Neural progenitor cell (in vitro differentiated cells): ENCODE measurements around the gene SPAG6. TPM values are rescaled to one million over a fixed set of nuclear protein-coding genes. Genes with fewer than 3 reads are reported as not detected.
A peak's percentile ranks its signal among the peaks of the same experiment; 100 is the strongest.

Experiments used
- DNase-seq: peaks from one replicate; pipeline ENCODE4 v3.0.0-alpha.2; 2016; ENCODE audit warnings: low spot score
- H2AFZ ChIP-seq: fragments of 200-600 bp; sonication (generic); replicated peaks from 2 replicates; pipeline ENCODE4 v1.6.1; 2016; ENCODE audit warnings: antibody characterized with exemption
- H3F3A ChIP-seq: fragments of 200-600 bp; sonication (generic); 2 replicates; pipeline ENCODE4 v1.6.1; 2016; ENCODE audit warnings: antibody characterized with exemption, low read depth
- H3K27ac ChIP-seq: fragments of 200-600 bp; sonication (generic); 2 replicates; pipeline ENCODE4 v1.5.1; 2016; ENCODE audit warnings: mild to moderate bottlenecking
- H3K27me3 ChIP-seq: fragments of 200-600 bp; sonication (generic); 2 replicates; pipeline ENCODE4 v1.6.1; 2016; ENCODE audit warnings: mild to moderate bottlenecking, moderate library complexity
- H3K36me3 ChIP-seq: fragments of 200-600 bp; sonication (generic); 2 replicates; pipeline ENCODE4 v1.5.1; 2016
- H3K4me1 ChIP-seq: fragments of 200-600 bp; sonication (generic); 2 replicates; pipeline ENCODE4 v1.6.1; 2016; ENCODE audit warnings: mixed run types
- H3K4me2 ChIP-seq: fragments of 200-600 bp; sonication (generic); 2 replicates; pipeline ENCODE4 v1.6.1; 2016
- H3K4me3 ChIP-seq: fragments of 200-600 bp; sonication (generic); 2 replicates; pipeline ENCODE4 v1.5.1; 2016
- H3K79me2 ChIP-seq: fragments of 200-600 bp; sonication (generic); 2 replicates; pipeline ENCODE4 v1.6.1; 2016; ENCODE audit warnings: low read depth
- H3K9ac ChIP-seq: fragments of 200-600 bp; sonication (generic); 2 replicates; pipeline ENCODE4 v1.6.1; 2016
- H3K9me3 ChIP-seq: fragments of 200-600 bp; sonication (generic); 2 replicates; pipeline ENCODE4 v1.5.1; 2016; ENCODE audit warnings: low read depth
- H4K20me1 ChIP-seq: fragments of 200-600 bp; sonication (generic); 2 replicates; pipeline ENCODE4 v1.6.1; 2016; ENCODE audit warnings: low read depth
- H3K27ac Mint-ChIP-seq: 3 replicates; pipeline ENCODE4 v1.8.0; 2021; ENCODE audit warnings: mixed read lengths
- H3K27me3 Mint-ChIP-seq: 2 replicates; pipeline ENCODE4 v1.8.0; 2022; ENCODE audit warnings: low read depth, mild to moderate bottlenecking, inconsistent platforms, moderate library complexity, mixed read lengths; ENCODE audit not compliant: insufficient read depth
- H3K36me3 Mint-ChIP-seq: 3 replicates; pipeline ENCODE4 v1.8.0; 2021; ENCODE audit warnings: mixed read lengths
- H3K4me1 Mint-ChIP-seq: 3 replicates; pipeline ENCODE4 v1.8.0; 2021; ENCODE audit warnings: mixed read lengths
- H3K4me3 Mint-ChIP-seq: 3 replicates; pipeline ENCODE4 v1.8.0; 2021; ENCODE audit warnings: mild to moderate bottlenecking, moderate library complexity, mixed read lengths
- H3K9me3 Mint-ChIP-seq: 3 replicates; pipeline ENCODE4 v1.8.0; 2020; ENCODE audit warnings: mixed read lengths
- EZH2 ChIP-seq: fragments of 200-600 bp; sonication (generic); IDR thresholded peaks from 2 replicates; pipeline ENCODE4 v1.6.1; 2017; ENCODE audit warnings: antibody characterized with exemption, mild to moderate bottlenecking, moderate library complexity
- EZH2phosphoT487 ChIP-seq: fragments of 200-600 bp; sonication (generic); IDR thresholded peaks from 2 replicates; pipeline ENCODE4 v1.6.1; 2017; ENCODE audit warnings: antibody characterized with exemption
- total RNA-seq: library from RNA; depleted of rRNA; stranded (reverse); fragments of >200 nt; gene quantifications from 2 replicates; pipeline ENCODE4 v1.2.3, GENCODE V29; 2015; ENCODE audit warnings: low replicate concordance
- TF ChIP-seq, protein P1 (sequence below): fragments of 200-600 bp; sonication (generic); IDR thresholded peaks from 2 replicates; pipeline ENCODE4 v1.5.1; 2017; ENCODE audit warnings: antibody characterized with exemption, mild to moderate bottlenecking

SPAG6 gene
- total RNA-seq, 1 donor from 2014 or later, result 0.71 TPM

DNA sequence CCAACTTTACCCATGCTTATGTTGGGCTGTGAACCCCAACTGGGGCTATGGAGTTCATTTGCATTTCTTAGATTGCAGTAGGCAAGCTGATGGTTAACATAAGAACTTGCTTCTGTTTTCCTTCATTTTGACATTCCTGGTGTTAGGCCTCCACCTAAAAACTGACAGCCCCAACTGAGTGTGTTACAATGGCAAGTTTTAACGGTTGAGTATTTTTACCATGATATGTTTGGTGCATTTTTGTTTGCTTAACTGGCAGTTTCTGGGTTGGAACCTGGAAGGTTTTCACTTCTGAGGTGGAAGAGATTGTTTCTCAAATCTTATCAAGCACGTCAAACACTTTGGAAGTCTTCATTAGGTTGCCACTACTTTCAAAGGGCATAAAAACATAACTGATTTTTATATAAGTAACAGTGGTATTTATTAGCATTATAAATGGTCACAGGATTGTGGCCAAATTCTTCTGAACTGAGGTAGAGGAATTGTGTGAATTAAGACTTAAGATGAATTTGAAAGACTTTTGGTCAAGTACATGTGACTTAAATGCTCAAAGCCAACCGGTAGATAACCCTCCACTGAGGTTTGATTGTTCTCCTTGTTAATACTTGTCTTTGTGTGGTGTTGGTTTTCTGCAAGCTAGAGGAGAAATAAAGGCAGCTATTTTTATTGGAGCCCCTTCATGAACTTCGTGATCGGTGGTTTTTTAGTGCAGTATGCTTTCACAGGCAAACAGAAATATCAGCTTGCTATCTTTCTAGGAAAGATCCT is 21.6 kb upstream of the SPAG6 start:
- Mint-ChIP-seq H3K9me3 (peaks cover 6% of the 10 kb centered on the region), H3K27me3 (peaks cover 33% of the 10 kb centered on the region), H3K4me1 (peaks cover 51% of the 10 kb centered on the region), H3K27ac (no peak overlapping the region), H3K4me3 (peak overlapping the region; percentile 98), H3K36me3 (peaks cover 10% of the 10 kb centered on the region)
- Histone ChIP-seq H3F3A (peaks cover 50% of the 10 kb centered on the region), H3K9me3 (no peaks in the 10 kb centered on the region), H3K36me3 (no peaks in the 10 kb centered on the region), H3K4me1 (peaks cover 17% of the 10 kb centered on the region), H4K20me1 (peaks cover 57% of the 10 kb centered on the region), H3K4me2 (no peak overlapping the region), H3K4me3 (no peak overlapping the region), H3K27me3 (peaks cover 82% of the 10 kb centered on the region), H3K9ac (no peak overlapping the region), H2AFZ (no peak overlapping the region), H3K79me2 (peaks cover 32% of the 10 kb centered on the region), H3K27ac (no peak overlapping the region)
- TF ChIP-seq EZH2 (no peak), EZH2phosphoT487 (no peak)
- TF ChIP-seq, protein P1, sequence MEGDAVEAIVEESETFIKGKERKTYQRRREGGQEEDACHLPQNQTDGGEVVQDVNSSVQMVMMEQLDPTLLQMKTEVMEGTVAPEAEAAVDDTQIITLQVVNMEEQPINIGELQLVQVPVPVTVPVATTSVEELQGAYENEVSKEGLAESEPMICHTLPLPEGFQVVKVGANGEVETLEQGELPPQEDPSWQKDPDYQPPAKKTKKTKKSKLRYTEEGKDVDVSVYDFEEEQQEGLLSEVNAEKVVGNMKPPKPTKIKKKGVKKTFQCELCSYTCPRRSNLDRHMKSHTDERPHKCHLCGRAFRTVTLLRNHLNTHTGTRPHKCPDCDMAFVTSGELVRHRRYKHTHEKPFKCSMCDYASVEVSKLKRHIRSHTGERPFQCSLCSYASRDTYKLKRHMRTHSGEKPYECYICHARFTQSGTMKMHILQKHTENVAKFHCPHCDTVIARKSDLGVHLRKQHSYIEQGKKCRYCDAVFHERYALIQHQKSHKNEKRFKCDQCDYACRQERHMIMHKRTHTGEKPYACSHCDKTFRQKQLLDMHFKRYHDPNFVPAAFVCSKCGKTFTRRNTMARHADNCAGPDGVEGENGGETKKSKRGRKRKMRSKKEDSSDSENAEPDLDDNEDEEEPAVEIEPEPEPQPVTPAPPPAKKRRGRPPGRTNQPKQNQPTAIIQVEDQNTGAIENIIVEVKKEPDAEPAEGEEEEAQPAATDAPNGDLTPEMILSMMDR, result no peak
- no peak for DNase-seq

DNA sequence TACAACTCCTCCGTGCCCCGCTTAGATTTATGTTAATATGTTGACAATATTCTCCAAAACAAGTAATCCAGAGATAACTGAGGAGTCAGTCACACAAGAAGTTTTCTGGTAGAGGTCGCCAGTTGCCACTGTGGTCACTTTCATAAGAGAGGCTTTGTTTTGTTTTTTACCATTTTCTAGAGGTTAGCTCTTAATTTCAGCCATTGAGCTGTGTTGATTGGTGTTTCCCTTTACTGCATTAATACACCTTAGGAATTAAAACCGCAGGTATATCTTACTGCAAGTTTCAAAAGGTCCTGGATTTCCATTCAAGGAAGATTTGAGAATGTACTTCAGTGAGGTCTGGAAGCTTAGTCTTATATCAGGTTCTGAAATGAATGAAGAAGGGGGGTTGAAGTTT is 20.9 kb upstream of the SPAG6 start:
- no peaks in the 10 kb centered on the region for H3K9me3 ChIP-seq
- Mint-ChIP-seq H3K36me3 (peaks cover 14% of the 10 kb centered on the region), H3K4me1 (peaks cover 48% of the 10 kb centered on the region), H3K27me3 (peaks cover 27% of the 10 kb centered on the region), H3K27ac (no peak overlapping the region), H3K9me3 (peaks cover 6% of the 10 kb centered on the region), H3K4me3 (peak overlapping the region; percentile 98)
- H3K4me3 ChIP-seq, result no peak overlapping the region
- peaks cover 47% of the 10 kb centered on the region for H3F3A ChIP-seq
- no peak for TF ChIP-seq EZH2phosphoT487
- peak; percentile 68 for TF ChIP-seq EZH2
- peaks cover 57% of the 10 kb centered on the region for H4K20me1 ChIP-seq
- H3K27me3 ChIP-seq, result peaks cover 80% of the 10 kb centered on the region
- DNase-seq, result no peak
- no peak overlapping the region for H3K9ac ChIP-seq
- H3K4me1 ChIP-seq, result peaks cover 17% of the 10 kb centered on the region
- H2AFZ ChIP-seq, result no peak overlapping the region
- H3K36me3 ChIP-seq, result no peaks in the 10 kb centered on the region
- H3K27ac ChIP-seq, result no peak overlapping the region
- peak overlapping the region; percentile 90 for H3K4me2 ChIP-seq
- peaks cover 32% of the 10 kb centered on the region for H3K79me2 ChIP-seq

DNA sequence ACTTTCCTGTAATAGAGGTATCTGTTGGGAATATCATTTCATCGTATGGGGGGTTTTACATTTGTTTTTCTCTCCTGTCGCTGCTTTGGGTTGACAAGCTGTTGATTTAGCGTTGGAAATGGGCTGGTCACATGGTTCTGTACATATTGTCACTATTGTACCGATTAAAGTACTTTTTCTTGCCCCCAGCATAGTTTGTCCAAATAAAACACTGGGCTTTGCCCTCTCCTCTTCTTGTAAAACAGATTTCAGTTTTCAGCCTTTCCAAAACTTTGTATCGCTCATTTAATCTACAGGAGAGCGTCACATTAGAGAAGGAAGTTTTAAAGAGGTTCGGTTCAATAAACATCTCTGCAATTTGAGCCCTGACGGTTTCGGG is 20.4 kb upstream of the SPAG6 start:
- peaks cover 44% of the 10 kb centered on the region for H3K4me1 Mint-ChIP-seq
- TF ChIP-seq EZH2 (peak; percentile 45), EZH2phosphoT487 (no peak)
- Histone ChIP-seq H3F3A (peaks cover 43% of the 10 kb centered on the region), H3K36me3 (no peaks in the 10 kb centered on the region), H3K9ac (no peak overlapping the region), H3K27ac (no peak overlapping the region), H3K9me3 (no peaks in the 10 kb centered on the region), H3K27me3 (peaks cover 80% of the 10 kb centered on the region), H2AFZ (no peak overlapping the region), H3K4me1 (peaks cover 17% of the 10 kb centered on the region), H3K4me2 (peak overlapping the region; percentile 90), H3K4me3 (peak overlapping the region; percentile 44), H3K79me2 (peaks cover 32% of the 10 kb centered on the region), H4K20me1 (peaks cover 55% of the 10 kb centered on the region)
- peaks cover 24% of the 10 kb centered on the region for H3K27me3 Mint-ChIP-seq
- H3K9me3 Mint-ChIP-seq, result peaks cover 6% of the 10 kb centered on the region
- DNase-seq, result no peak
- peak overlapping the region; percentile 98 for H3K4me3 Mint-ChIP-seq
- peaks cover 19% of the 10 kb centered on the region for H3K36me3 Mint-ChIP-seq
- H3K27ac Mint-ChIP-seq, result no peak overlapping the region

DNA sequence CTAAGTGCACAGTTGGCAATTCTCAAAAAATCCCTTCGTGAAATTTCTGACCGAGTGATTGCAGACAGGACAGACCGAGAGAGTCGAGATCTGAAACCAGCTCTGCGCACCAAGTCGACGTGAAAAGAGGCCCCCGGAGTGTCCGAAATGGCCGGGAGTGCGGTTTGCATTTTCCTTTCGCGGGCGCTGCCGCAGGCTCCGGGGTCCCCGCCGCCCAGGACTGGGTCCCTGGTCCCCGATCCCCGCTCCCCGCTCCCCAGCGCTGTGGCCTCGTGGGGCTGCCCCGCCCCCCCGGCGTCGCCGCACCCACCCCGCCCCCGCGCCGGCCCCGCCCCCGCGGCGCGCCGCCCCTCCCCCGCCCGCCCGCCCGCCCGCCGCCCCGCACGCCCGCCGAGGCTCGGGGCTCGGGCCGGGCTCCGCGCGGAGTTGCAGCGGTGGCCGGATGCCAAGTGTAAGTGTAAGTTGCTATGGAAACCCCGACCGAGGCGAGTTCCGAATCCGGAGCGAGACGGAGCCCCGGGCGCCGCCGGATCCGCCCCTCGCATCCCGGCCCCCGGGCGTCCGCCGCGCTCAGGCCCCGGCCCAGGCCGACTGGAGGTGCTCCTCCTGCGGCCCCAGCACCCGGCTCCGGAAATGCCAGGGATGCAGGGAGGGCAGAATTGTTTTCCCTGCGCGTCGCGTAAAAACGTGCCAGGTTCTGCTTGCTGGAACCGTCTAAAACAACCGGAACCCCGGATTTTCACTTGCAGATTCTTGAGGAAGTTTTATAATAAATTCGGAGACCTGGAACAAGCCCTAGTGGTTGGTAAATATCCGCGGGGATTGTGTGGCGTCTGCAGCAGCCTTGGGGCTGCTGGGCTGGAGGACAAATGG is 19.8 kb upstream of the SPAG6 start:
- H3K9me3 ChIP-seq, result no peaks in the 10 kb centered on the region
- H3K9ac ChIP-seq, result no peak overlapping the region
- Mint-ChIP-seq H3K9me3 (peaks cover 4% of the 10 kb centered on the region), H3K27me3 (peaks cover 20% of the 10 kb centered on the region), H3K4me1 (peaks cover 40% of the 10 kb centered on the region), H3K36me3 (peaks cover 20% of the 10 kb centered on the region), H3K4me3 (peak overlapping the region; percentile 98), H3K27ac (no peak overlapping the region)
- H4K20me1 ChIP-seq, result peaks cover 52% of the 10 kb centered on the region
- no peak overlapping the region for H3K27ac ChIP-seq
- H2AFZ ChIP-seq, result no peak overlapping the region
- H3K4me3 ChIP-seq, result peak overlapping the region; percentile 44
- peaks cover 17% of the 10 kb centered on the region for H3K4me1 ChIP-seq
- TF ChIP-seq, protein P1, result peak; percentile 5
- no peak for TF ChIP-seq EZH2phosphoT487
- TF ChIP-seq EZH2, result peak; percentile 39
- H3K4me2 ChIP-seq, result peak overlapping the region; percentile 90
- peaks cover 39% of the 10 kb centered on the region for H3F3A ChIP-seq
- peak; percentile 94 for DNase-seq
- peaks cover 81% of the 10 kb centered on the region for H3K27me3 ChIP-seq
- no peaks in the 10 kb centered on the region for H3K36me3 ChIP-seq
- peaks cover 32% of the 10 kb centered on the region for H3K79me2 ChIP-seq
